GM12878 (cell line): Measurements from ENCODE around the gene PPP1R11. TPM values are rescaled to one million over a fixed set of nuclear protein-coding genes. Genes with fewer than 3 reads are reported as not detected.

ENCODE experiments used
- CHD2 ChIP-seq: IDR thresholded peaks from 2 replicates; pipeline ENCODE4 v1.6.1; 2011; ENCODE audit warnings: low read depth, low read length, improper control_type of control experiment, borderline replicate concordance
- CREM ChIP-seq: IDR thresholded peaks from 2 replicates; pipeline ENCODE4 v1.6.1; 2014; ENCODE audit warnings: antibody characterized with exemption, low read depth
- CUX1 ChIP-seq: IDR thresholded peaks from 2 replicates; pipeline ENCODE4 v1.6.1; 2012; ENCODE audit warnings: improper control_type of control experiment, low read depth, low read length; ENCODE audit not compliant: insufficient replicate concordance
- E2F4 ChIP-seq: IDR thresholded peaks from 2 replicates; pipeline ENCODE4 v1.6.1; 2012; ENCODE audit warnings: low read depth, low read length, improper control_type of control experiment
- HDGF ChIP-seq: fragments of 450-650 bp; IDR thresholded peaks from 2 replicates; pipeline ENCODE4 v1.6.1; 2016; ENCODE audit warnings: antibody characterized with exemption
- IKZF1 ChIP-seq: fragments of 450-650 bp; conservative IDR thresholded peaks from 2 replicates; pipeline ENCODE4 v1.6.1; 2017; ENCODE audit warnings: antibody characterized with exemption, mild to moderate bottlenecking
- JUNB ChIP-seq: IDR thresholded peaks from 2 replicates; pipeline ENCODE4 v1.6.1; 2016; ENCODE audit warnings: antibody characterized with exemption, mild to moderate bottlenecking
- KDM1A ChIP-seq: fragments of 200-600 bp; sonication (generic); IDR thresholded peaks from 2 replicates; pipeline ENCODE4 v1.6.1; 2016; ENCODE audit warnings: borderline replicate concordance
- NR2F1 ChIP-seq: fragments of 450-650 bp; conservative IDR thresholded peaks from 2 replicates; pipeline ENCODE4 v1.6.1; 2017; ENCODE audit warnings: mild to moderate bottlenecking
- NRF1 ChIP-seq: conservative IDR thresholded peaks from 2 replicates; pipeline ENCODE4 v1.6.1; 2011; ENCODE audit warnings: mild to moderate bottlenecking, low read depth, low read length, improper control_type of control experiment
- PBX3 ChIP-seq: IDR thresholded peaks from 2 replicates; pipeline ENCODE4 v1.6.1; 2011; ENCODE audit warnings: mild to moderate bottlenecking, low read depth, low read length, moderate library complexity; ENCODE audit not compliant: insufficient replicate concordance
- PKNOX1 ChIP-seq: fragments of 450-650 bp; IDR thresholded peaks from 2 replicates; pipeline ENCODE4 v1.6.1; 2016; ENCODE audit warnings: mild to moderate bottlenecking
- RELB ChIP-seq: fragments of 450-650 bp; IDR thresholded peaks from 2 replicates; pipeline ENCODE4 v1.6.1; 2017; ENCODE audit warnings: low read depth, mild to moderate bottlenecking, moderate library complexity
- RUNX3 ChIP-seq: IDR thresholded peaks from 2 replicates; pipeline ENCODE4 v1.6.1; 2012; ENCODE audit warnings: low read length, inconsistent platforms
- SIN3A ChIP-seq: IDR thresholded peaks from 2 replicates; pipeline ENCODE4 v1.6.1; 2012; ENCODE audit warnings: low read depth, low read length, improper control_type of control experiment
- SMARCA5 ChIP-seq: fragments of 450-650 bp; IDR thresholded peaks from 2 replicates; pipeline ENCODE4 v1.6.1; 2017; ENCODE audit warnings: mild to moderate bottlenecking
- TBL1XR1 ChIP-seq: IDR thresholded peaks from 2 replicates; pipeline ENCODE4 v1.6.1; 2012; ENCODE audit warnings: low read depth, low read length, improper control_type of control experiment
- USF1 ChIP-seq: IDR thresholded peaks from 2 replicates; pipeline ENCODE4 v1.6.1; 2011; ENCODE audit warnings: borderline replicate concordance, low read depth, mild to moderate bottlenecking, moderate library complexity, mixed read lengths, low read length; ENCODE audit not compliant: insufficient read depth; ENCODE audit errors: extremely low read length
- YBX1 ChIP-seq: fragments of 450-650 bp; IDR thresholded peaks from 2 replicates; pipeline ENCODE4 v1.6.1; 2016; ENCODE audit warnings: antibody characterized with exemption
- ZNF622 ChIP-seq: fragments of 450-650 bp; IDR thresholded peaks from 2 replicates; pipeline ENCODE4 v1.6.1; 2017; ENCODE audit warnings: mild to moderate bottlenecking, inconsistent platforms
- polyA plus RNA-seq, 11 experiments: library from polyadenylated mRNA; depleted of rRNA in 4 of 11; unstranded in 6 of 11; stranded (reverse) in 5 of 11; fragments of >200 nt; fragmentation: Nextera tagmentation in 4 of 11; fragmentation: Illumina TruSeq in 1 of 11; extraction: Ambion mirVana in 4 of 11; extraction: Trizol in 1 of 11; gene quantifications; 1 replicate in 1 of 11; 2 replicates in 10 of 11; pipeline versions ENCODE4 v1.2.1 to v1.2.3, GENCODE V29; 2011 to 2016; ENCODE audit warnings: inconsistent platforms in 2 of 11, missing spikeins in 2 of 11, low read depth in 1 of 11
- total RNA-seq, 4 experiments: library from RNA; depleted of rRNA in 3 of 4; stranded (reverse); fragments of >200 nt in 3 of 4; fragmentation: Illumina TruSeq in 1 of 4; extraction: Trizol in 1 of 4; gene quantifications; 2 replicates each; pipeline versions ENCODE4 v1.2.1 to v1.2.3, GENCODE V29; 2013 to 2021

Gene PPP1R11
- total and polyA plus RNA-seq, 10 of the 15 experiments (the other 5 are each of a cell fraction or from before 2014, with no cell fraction given), result 12.6 to 56.1 (median 33.5) TPM

- TF ChIP-seq USF1, result no peak
- TF ChIP-seq E2F4, result no peak
- no peak for TF ChIP-seq JUNB
- TF ChIP-seq ZNF622, result no peak
- TF ChIP-seq CHD2, result no peak
- TF ChIP-seq HDGF, result 0 out of 2 replicates have a peak, but pooled peaks have one; percentile 22
- 0 out of 2 replicates have a peak, but pooled peaks have one; percentile 4 for TF ChIP-seq PKNOX1
- no peak for TF ChIP-seq YBX1
- no peak for TF ChIP-seq TBL1XR1
- TF ChIP-seq KDM1A, result no peak
- TF ChIP-seq RUNX3, result no peak
- TF ChIP-seq CUX1, result no peak
- TF ChIP-seq PBX3, result no peak
- no peak; the same call in none of the 2 replicates for TF ChIP-seq NR2F1
- TF ChIP-seq SIN3A, result 0 out of 2 replicates have a peak, but pooled peaks have one; percentile 42
- TF ChIP-seq IKZF1, result no peak
- no peak for TF ChIP-seq NRF1
- no peak for TF ChIP-seq CREM
- TF ChIP-seq RELB, result peak; percentile 74
- peak; percentile 68; the same call in 1 of the 2 replicates for TF ChIP-seq SMARCA5
Measured at GRCh38 chr6:30042914-30043313, 24.1 kb upstream of the PPP1R11 start (continued).
